Activated naive CD8-positive, alpha-beta T cell treated with anti-CD3 and anti-CD28 coated beads, Interleukin-2, amount 50 U/mL, for 24 hours (primary cell): ENCODE data around the gene PKNOX1.
"Not testable (repeated sequence)": the region's sequence is repeated elsewhere in the genome, so short reads cannot be mapped to it uniquely, and the experiment has no call there.

Experiments
- ATAC-seq: fragments of 150-1000 bp; cut with Tn5 transposase; one replicate; pipeline ENCODE4 v1.10.0; 2021
- DNase-seq: peaks from one replicate; pipeline ENCODE4 v3.0.0; 2021
- H3K27ac Mint-ChIP-seq: one replicate; pipeline ENCODE4 v1.8.0; 2021; ENCODE audit warnings: mild to moderate bottlenecking, mixed read lengths
- H3K27me3 Mint-ChIP-seq: one replicate; pipeline ENCODE4 v1.8.0; 2021; ENCODE audit warnings: mixed read lengths
- H3K36me3 Mint-ChIP-seq: one replicate; pipeline ENCODE4 v1.8.0; 2021; ENCODE audit warnings: low read depth, mixed read lengths
- H3K4me1 Mint-ChIP-seq: one replicate; pipeline ENCODE4 v1.8.0; 2021; ENCODE audit warnings: mixed read lengths
- H3K4me3 Mint-ChIP-seq: one replicate; pipeline ENCODE4 v1.8.0; 2021; ENCODE audit warnings: mild to moderate bottlenecking, moderate library complexity, mixed read lengths
- H3K9me3 Mint-ChIP-seq: one replicate; pipeline ENCODE4 v1.8.0; 2021; ENCODE audit warnings: mixed read lengths

PKNOX1 gene

GRCh38 chr21:42988236-42988965 lies 14.0 kb downstream of the PKNOX1 start:
- Mint-ChIP-seq H3K27ac (no peak overlapping the region), H3K27me3 (no peaks in the 10 kb centered on the region), H3K4me3 (no peak overlapping the region), H3K4me1 (peaks cover 34% of the 10 kb centered on the region), H3K36me3 (no peaks in the 10 kb centered on the region), H3K9me3 (no peaks in the 10 kb centered on the region)
- DNase-seq (no peak), ATAC-seq (no peak)

GRCh38 chr21:42989370-42989769 lies 15.0 kb downstream of the PKNOX1 start:
- H3K27ac Mint-ChIP-seq, H3K27me3 Mint-ChIP-seq, DNase-seq, H3K36me3 Mint-ChIP-seq, H3K4me3 Mint-ChIP-seq, H3K9me3 Mint-ChIP-seq, ATAC-seq: not testable (repeated sequence)
- H3K4me1 Mint-ChIP-seq = peaks cover 34% of the 10 kb centered on the region

- no peak for DNase-seq
- H3K4me1 Mint-ChIP-seq = peaks cover 34% of the 10 kb centered on the region
- no peaks in the 10 kb centered on the region for H3K27me3 Mint-ChIP-seq
- no peak overlapping the region for H3K4me3 Mint-ChIP-seq
- H3K9me3 Mint-ChIP-seq = no peaks in the 10 kb centered on the region
- ATAC-seq = no peak
- H3K27ac Mint-ChIP-seq = peak overlapping the region; percentile 12
- no peaks in the 10 kb centered on the region for H3K36me3 Mint-ChIP-seq
Measured at GRCh38 chr21:42989816-42990650, 15.7 kb downstream of the PKNOX1 start.

- H3K4me1 Mint-ChIP-seq = peaks cover 22% of the 10 kb centered on the region
- peaks cover 1% of the 10 kb centered on the region for H3K36me3 Mint-ChIP-seq
- no peaks in the 10 kb centered on the region for H3K9me3 Mint-ChIP-seq
- ATAC-seq (no peak), DNase-seq (no peak)
- no peak overlapping the region for H3K27ac Mint-ChIP-seq
- no peak overlapping the region for H3K4me3 Mint-ChIP-seq
- H3K27me3 Mint-ChIP-seq = no peaks in the 10 kb centered on the region
Measured at GRCh38 chr21:42991992-42992740, 17.8 kb downstream of the PKNOX1 start.

GRCh38 chr21:42993051-42993712 lies 18.8 kb downstream of the PKNOX1 start:
- Mint-ChIP-seq H3K9me3 (no peaks in the 10 kb centered on the region), H3K36me3 (peaks cover 7% of the 10 kb centered on the region), H3K4me1 (peaks cover 22% of the 10 kb centered on the region), H3K27ac (no peak overlapping the region), H3K27me3 (no peaks in the 10 kb centered on the region), H3K4me3 (no peak overlapping the region)
- ATAC-seq (no peak), DNase-seq (no peak)

GRCh38 chr21:42997053-42997452 lies 22.7 kb downstream of the PKNOX1 start:
- ATAC-seq = peak; percentile 59
- H3K27me3 Mint-ChIP-seq = no peaks in the 10 kb centered on the region
- H3K27ac Mint-ChIP-seq = no peak overlapping the region
- no peak overlapping the region for H3K4me3 Mint-ChIP-seq
- H3K9me3 Mint-ChIP-seq = peaks cover 8% of the 10 kb centered on the region
- DNase-seq = no peak
- peaks cover 17% of the 10 kb centered on the region for H3K36me3 Mint-ChIP-seq
- peaks cover under 1% of the 10 kb centered on the region for H3K4me1 Mint-ChIP-seq

GRCh38 chr21:42997983-42998382 lies 23.6 kb downstream of the PKNOX1 start:
- not testable (repeated sequence) for H3K9me3 Mint-ChIP-seq, H3K4me1 Mint-ChIP-seq, H3K27ac Mint-ChIP-seq, DNase-seq, H3K27me3 Mint-ChIP-seq, ATAC-seq, H3K4me3 Mint-ChIP-seq
- peaks cover 17% of the 10 kb centered on the region for H3K36me3 Mint-ChIP-seq

GRCh38 chr21:42999152-42999551 lies 24.8 kb downstream of the PKNOX1 start:
- peaks cover 20% of the 10 kb centered on the region for H3K36me3 Mint-ChIP-seq
- not testable (repeated sequence) for DNase-seq, H3K4me3 Mint-ChIP-seq, H3K27me3 Mint-ChIP-seq, ATAC-seq, H3K4me1 Mint-ChIP-seq, H3K27ac Mint-ChIP-seq, H3K9me3 Mint-ChIP-seq

- peaks cover 24% of the 10 kb centered on the region for H3K36me3 Mint-ChIP-seq
- DNase-seq, ATAC-seq, H3K27ac Mint-ChIP-seq, H3K27me3 Mint-ChIP-seq, H3K9me3 Mint-ChIP-seq, H3K4me1 Mint-ChIP-seq, H3K4me3 Mint-ChIP-seq: not testable (repeated sequence)
Measured at GRCh38 chr21:43000041-43000440, 25.7 kb downstream of the PKNOX1 start.

- no peaks in the 10 kb centered on the region for H3K4me1 Mint-ChIP-seq
- no peak for ATAC-seq
- H3K9me3 Mint-ChIP-seq = peaks cover 8% of the 10 kb centered on the region
- no peak for DNase-seq
- H3K27me3 Mint-ChIP-seq = no peaks in the 10 kb centered on the region
- no peak overlapping the region for H3K27ac Mint-ChIP-seq
- H3K4me3 Mint-ChIP-seq = no peak overlapping the region
- H3K36me3 Mint-ChIP-seq = peaks cover 29% of the 10 kb centered on the region
Measured at GRCh38 chr21:43001316-43001715, 27.0 kb downstream of the PKNOX1 start.

GRCh38 chr21:43004926-43005325 lies 30.6 kb downstream of the PKNOX1 start:
- no peak for ATAC-seq
- Mint-ChIP-seq H3K27me3 (no peaks in the 10 kb centered on the region), H3K4me1 (no peaks in the 10 kb centered on the region)

GRCh38 chr21:43005635-43006034 lies 31.3 kb downstream of the PKNOX1 start:
- H3K36me3 Mint-ChIP-seq = peaks cover 30% of the 10 kb centered on the region
- H3K4me3 Mint-ChIP-seq = no peak overlapping the region
- H3K4me1 Mint-ChIP-seq = no peaks in the 10 kb centered on the region

More at GRCh38 chr21:43004926-43005325, 30.6 kb downstream of the PKNOX1 start:
- Mint-ChIP-seq H3K9me3 (peaks cover 4% of the 10 kb centered on the region), H3K27ac (no peak overlapping the region), H3K36me3 (peaks cover 34% of the 10 kb centered on the region), H3K4me3 (no peak overlapping the region)
- DNase-seq = no peak

GRCh38 chr21:43006051-43006873 lies 31.9 kb downstream of the PKNOX1 start:
- not testable (repeated sequence) for DNase-seq, H3K4me1 Mint-ChIP-seq, ATAC-seq, H3K27me3 Mint-ChIP-seq, H3K27ac Mint-ChIP-seq, H3K9me3 Mint-ChIP-seq, H3K4me3 Mint-ChIP-seq
- peaks cover 31% of the 10 kb centered on the region for H3K36me3 Mint-ChIP-seq

More at GRCh38 chr21:43005635-43006034, 31.3 kb downstream of the PKNOX1 start:
- DNase-seq (no peak), ATAC-seq (no peak)
- no peaks in the 10 kb centered on the region for H3K27me3 Mint-ChIP-seq
- H3K27ac Mint-ChIP-seq = no peak overlapping the region
- H3K9me3 Mint-ChIP-seq = no peaks in the 10 kb centered on the region
